ENCODE results near the gene GOLGA6C.
"Not testable (repeated sequence)": the region's sequence is repeated elsewhere in the genome, so short reads cannot be mapped to it uniquely, and the experiment has no call there.

The GOLGA6C gene

DNA sequence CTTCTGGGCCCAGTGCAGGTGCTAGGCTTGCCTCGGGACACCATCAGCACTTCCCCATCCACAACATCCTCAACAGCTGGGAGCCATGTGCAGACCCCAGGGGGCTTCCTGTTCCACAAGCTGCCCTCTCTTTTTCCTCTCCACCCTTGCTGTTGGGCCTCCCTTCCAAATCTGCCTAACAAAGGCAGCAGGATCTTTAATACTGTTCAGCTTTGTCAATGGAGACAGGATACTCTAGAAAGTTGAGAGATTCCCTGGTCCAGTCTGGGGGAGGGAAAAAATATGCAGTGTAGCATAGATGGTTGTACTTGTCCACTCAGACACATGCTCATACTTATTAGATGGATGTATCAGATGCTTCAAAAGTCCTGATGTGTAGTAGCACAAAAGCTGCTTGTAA, 20.4 kb downstream of the GOLGA6C start:
- not testable (repeated sequence) for H3K4me1 ChIP-seq (ENCODE audit: control insufficient read depth, low read depth, low read length); H3K9me3 ChIP-seq (ENCODE audit: control insufficient read depth, low read depth, low read length); H3K4me3 ChIP-seq (ENCODE audit: low read length); H3K27ac ChIP-seq (ENCODE audit: low read length); H3K27me3 ChIP-seq (ENCODE audit: control insufficient read depth, insufficient read depth, low read length); H3K36me3 ChIP-seq (ENCODE audit: control insufficient read depth, low read depth, low read length); H3K9ac ChIP-seq (ENCODE audit: low read length)

DNA sequence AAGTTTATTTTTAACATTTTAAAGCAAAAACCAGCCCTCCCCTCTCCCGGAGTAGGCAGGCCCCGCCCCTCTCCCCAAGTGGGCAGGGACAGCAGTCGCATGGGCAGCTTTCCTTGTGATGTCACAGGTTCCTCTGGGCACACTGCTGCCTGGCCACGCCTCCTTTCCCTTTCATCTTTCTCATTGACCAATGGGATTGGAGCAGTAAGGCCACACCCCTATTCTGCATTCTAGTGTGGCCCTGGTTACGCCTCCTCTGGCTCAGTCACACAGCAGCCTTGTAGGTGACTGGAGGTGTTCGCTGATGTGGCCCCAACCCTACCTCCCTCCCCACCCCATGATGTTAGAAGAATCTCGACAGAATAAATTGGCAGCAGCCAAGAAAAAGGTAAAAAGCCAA, 24.4 kb downstream of the GOLGA6C start, which contains the start of gene GOLGA6D:
TSS of gene GOLGA6D (plus strand) at position 264 of the 400 bp plus-strand sequence. CDS start at position 305, 41 bp downstream.
- H3K27ac ChIP-seq (ENCODE audit: low read length); H3K36me3 ChIP-seq (ENCODE audit: control insufficient read depth, low read depth, low read length); H3K27me3 ChIP-seq (ENCODE audit: control insufficient read depth, insufficient read depth, low read length); H3K9me3 ChIP-seq (ENCODE audit: control insufficient read depth, low read depth, low read length); H3K4me1 ChIP-seq (ENCODE audit: control insufficient read depth, low read depth, low read length); H3K9ac ChIP-seq (ENCODE audit: low read length); H3K4me3 ChIP-seq (ENCODE audit: low read length): not testable (repeated sequence)

DNA sequence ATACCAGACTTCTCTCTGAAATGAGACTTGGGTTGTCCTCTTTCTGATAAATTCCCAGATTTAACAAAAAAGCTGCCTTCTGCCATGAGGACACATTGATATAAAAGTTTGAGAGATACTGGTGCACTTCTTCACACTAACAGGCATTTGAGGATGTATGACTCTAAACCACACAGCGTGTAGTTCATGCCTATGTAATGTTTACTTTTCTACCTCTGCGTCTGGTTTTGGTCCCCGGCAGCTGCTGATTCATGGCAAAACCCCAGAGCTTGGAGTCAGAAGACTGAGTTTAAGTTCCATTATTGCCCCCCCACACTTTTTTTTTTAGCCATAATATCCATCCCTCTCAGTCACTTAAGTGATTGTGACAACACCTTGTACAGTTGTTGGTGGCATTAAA, 26.0 kb downstream of the GOLGA6C start:
- H3K27ac ChIP-seq (ENCODE audit: low read length); H3K9me3 ChIP-seq (ENCODE audit: control insufficient read depth, low read depth, low read length); H3K9ac ChIP-seq (ENCODE audit: low read length); H3K4me3 ChIP-seq (ENCODE audit: low read length); H3K36me3 ChIP-seq (ENCODE audit: control insufficient read depth, low read depth, low read length); H3K27me3 ChIP-seq (ENCODE audit: control insufficient read depth, insufficient read depth, low read length); H3K4me1 ChIP-seq (ENCODE audit: control insufficient read depth, low read depth, low read length): not testable (repeated sequence)

DNA sequence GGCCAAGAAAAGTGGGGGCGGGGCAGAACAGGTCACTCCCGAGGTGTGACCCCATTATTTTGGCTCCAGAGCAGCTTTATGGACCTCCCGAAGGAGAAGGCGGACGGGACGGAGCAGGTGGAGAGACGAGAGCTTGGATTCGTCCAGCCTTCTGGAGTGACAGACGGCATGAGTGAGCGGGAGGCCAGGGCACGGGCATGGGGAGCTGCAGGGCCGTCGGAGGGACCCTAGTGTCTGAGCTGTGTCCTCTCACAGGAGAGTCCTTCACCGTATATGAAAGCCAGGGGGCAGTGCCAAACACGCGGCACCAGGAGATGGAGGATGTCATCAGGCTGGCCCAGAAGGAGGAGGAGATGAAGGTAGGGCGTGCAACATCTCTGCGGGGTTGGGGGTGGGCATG, 35.5 kb downstream of the GOLGA6C start:
- not testable (repeated sequence) for H3K36me3 ChIP-seq (ENCODE audit: control insufficient read depth, low read depth, low read length); H3K4me1 ChIP-seq (ENCODE audit: control insufficient read depth, low read depth, low read length); H3K9me3 ChIP-seq (ENCODE audit: control insufficient read depth, low read depth, low read length); H3K4me3 ChIP-seq (ENCODE audit: low read length); H3K27me3 ChIP-seq (ENCODE audit: control insufficient read depth, insufficient read depth, low read length); H3K27ac ChIP-seq (ENCODE audit: low read length); H3K9ac ChIP-seq (ENCODE audit: low read length)

DNA sequence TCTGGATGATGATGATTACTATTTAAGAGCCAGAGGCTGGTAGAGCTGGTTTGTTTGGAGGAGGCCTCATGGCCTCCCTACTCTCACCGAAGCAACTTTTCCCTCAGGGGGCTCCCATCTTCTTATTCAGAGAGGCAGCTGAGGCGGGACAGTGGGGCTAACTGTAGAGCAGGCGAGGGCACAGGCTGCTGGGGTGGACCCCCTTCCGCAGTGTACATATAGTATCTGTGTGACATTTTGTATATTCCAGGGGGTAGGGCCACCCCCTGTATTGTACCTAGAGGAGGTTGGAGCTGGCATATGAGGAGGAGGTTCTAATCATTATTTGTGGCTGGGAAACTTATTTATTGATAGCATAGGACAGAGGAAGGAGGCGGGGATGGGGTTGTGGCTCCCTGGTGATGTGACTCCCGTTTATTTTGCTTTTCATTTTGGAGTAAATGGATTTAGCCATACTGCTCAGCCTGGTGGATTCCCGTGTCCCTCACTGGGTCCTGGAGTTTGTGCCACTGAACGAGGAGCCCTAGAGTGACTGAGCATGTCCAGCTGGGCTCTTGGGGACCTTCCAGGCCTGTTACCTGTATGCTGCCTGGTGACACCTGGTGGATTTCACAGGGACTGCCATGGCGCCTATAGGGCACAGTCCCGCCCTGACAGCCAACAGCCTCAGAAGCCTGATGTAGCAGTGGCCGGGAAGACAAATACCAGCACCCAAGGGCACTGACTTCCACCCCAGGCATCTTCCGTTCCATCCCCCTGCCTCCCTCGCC, 40.6 kb downstream of the GOLGA6C start:
- not testable (repeated sequence) for H3K9ac ChIP-seq (ENCODE audit: low read length); H3K4me3 ChIP-seq (ENCODE audit: low read length); H3K4me1 ChIP-seq (ENCODE audit: control insufficient read depth, low read depth, low read length); H3K36me3 ChIP-seq (ENCODE audit: control insufficient read depth, low read depth, low read length); H3K27ac ChIP-seq (ENCODE audit: low read length); H3K27me3 ChIP-seq (ENCODE audit: control insufficient read depth, insufficient read depth, low read length); H3K9me3 ChIP-seq (ENCODE audit: control insufficient read depth, low read depth, low read length)

DNA sequence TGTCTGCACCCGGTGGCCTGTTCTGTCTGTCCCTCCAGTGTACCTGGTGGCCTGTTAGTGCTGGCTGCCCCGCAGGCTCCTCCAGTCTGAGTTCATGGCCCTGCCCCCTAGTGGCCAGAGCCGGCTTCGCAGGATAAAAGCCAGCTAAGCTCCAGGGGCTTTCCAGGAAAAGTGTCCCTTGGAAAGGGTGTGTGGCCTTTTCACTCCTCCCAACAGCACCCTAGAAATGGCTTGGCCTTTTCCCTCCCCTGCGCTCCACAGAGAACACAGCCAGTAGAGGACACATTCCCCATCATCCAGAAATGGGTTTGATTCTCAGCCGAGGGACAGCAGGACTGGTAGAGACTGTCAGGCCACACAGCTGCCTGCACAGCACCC, 41.2 kb downstream of the GOLGA6C start:
- H3K9me3 ChIP-seq (ENCODE audit: control insufficient read depth, low read depth, low read length); H3K27ac ChIP-seq (ENCODE audit: low read length): not testable (repeated sequence)

DNA sequence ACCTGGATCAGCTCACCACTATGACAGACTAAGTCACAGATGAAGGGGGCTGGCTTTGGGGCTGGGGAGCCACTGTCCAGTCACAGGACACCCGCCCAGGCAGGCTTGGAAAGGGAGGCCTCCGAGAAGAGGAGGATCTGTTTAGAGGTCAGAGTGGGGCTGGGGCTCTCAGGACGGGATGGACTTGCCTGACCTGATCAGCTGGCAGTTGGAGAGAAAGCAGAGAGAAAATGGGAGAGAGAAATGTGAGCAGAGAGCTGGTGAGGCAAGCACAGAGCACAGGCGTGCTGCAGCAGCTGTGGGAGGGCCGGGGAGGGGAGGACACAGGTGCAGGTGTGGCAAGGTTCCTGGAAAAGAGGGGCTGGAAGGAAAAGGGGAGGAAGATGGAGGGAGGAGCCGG, 41.9 kb downstream of the GOLGA6C start:
- not testable (repeated sequence) for H3K27ac ChIP-seq (ENCODE audit: low read length); H3K36me3 ChIP-seq (ENCODE audit: control insufficient read depth, low read depth, low read length); H3K27me3 ChIP-seq (ENCODE audit: control insufficient read depth, insufficient read depth, low read length); H3K4me3 ChIP-seq (ENCODE audit: low read length); H3K9ac ChIP-seq (ENCODE audit: low read length); H3K9me3 ChIP-seq (ENCODE audit: control insufficient read depth, low read depth, low read length); H3K4me1 ChIP-seq (ENCODE audit: control insufficient read depth, low read depth, low read length)

More for the DNA sequence above, 41.2 kb downstream of the GOLGA6C start:
- not testable (repeated sequence) for H3K4me3 ChIP-seq (ENCODE audit: low read length); H3K4me1 ChIP-seq (ENCODE audit: control insufficient read depth, low read depth, low read length); H3K9ac ChIP-seq (ENCODE audit: low read length); H3K27me3 ChIP-seq (ENCODE audit: control insufficient read depth, insufficient read depth, low read length); H3K36me3 ChIP-seq (ENCODE audit: control insufficient read depth, low read depth, low read length)

DNA sequence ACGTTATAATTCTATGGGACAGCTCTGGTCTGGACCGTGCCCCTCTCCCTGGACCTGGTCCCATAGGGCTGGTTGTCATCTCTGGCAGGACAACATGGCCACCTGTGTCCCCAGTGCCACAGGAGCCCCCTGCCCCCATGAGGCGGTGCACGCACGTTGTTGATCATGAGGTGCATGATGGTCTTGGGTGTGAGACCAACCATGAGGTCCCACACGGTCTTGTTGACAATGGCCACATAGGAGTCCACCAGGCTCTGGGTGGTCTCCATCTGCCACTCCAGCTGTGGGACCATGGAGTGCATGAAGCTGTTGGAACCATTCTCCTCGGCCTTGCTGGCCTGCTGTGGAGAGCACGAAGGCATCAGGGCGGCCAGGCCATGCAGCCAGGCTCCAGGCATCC, 44.2 kb downstream of the GOLGA6C start:
- Histone ChIP-seq H3K4me3 (ENCODE audit: low read length) (no peak overlapping the region), H3K9ac (ENCODE audit: low read length) (no peak overlapping the region), H3K9me3 (ENCODE audit: control insufficient read depth, low read depth, low read length) (no peaks in the 10 kb centered on the region), H3K36me3 (ENCODE audit: control insufficient read depth, low read depth, low read length) (no peaks in the 10 kb centered on the region), H3K27me3 (ENCODE audit: control insufficient read depth, insufficient read depth, low read length) (no peaks in the 10 kb centered on the region), H3K27ac (ENCODE audit: low read length) (no peak overlapping the region), H3K4me1 (ENCODE audit: control insufficient read depth, low read depth, low read length) (no peaks in the 10 kb centered on the region)

DNA sequence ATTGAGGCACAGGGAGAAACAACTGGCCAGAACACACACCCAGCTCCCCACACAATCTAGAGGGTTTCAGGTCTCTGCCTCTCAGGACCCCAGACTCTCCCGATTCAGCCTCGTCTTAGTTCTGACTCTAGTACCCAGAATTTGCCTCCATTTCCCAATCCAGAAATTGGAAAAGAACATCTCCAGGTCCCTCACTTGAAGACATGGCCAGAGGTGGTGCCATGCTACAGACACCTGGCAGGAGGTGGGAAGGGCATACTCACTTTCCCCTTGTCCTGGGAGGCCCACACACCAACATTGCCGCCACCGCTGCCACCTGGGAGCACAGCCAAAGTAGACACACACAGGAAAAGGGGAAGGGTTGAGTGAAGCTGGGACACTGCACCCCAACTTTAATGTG, 44.6 kb downstream of the GOLGA6C start:
- H3K4me3 ChIP-seq (ENCODE audit: low read length); H3K9me3 ChIP-seq (ENCODE audit: control insufficient read depth, low read depth, low read length); H3K4me1 ChIP-seq (ENCODE audit: control insufficient read depth, low read depth, low read length); H3K27me3 ChIP-seq (ENCODE audit: control insufficient read depth, insufficient read depth, low read length); H3K27ac ChIP-seq (ENCODE audit: low read length); H3K36me3 ChIP-seq (ENCODE audit: control insufficient read depth, low read depth, low read length); H3K9ac ChIP-seq (ENCODE audit: low read length): not testable (repeated sequence)

DNA sequence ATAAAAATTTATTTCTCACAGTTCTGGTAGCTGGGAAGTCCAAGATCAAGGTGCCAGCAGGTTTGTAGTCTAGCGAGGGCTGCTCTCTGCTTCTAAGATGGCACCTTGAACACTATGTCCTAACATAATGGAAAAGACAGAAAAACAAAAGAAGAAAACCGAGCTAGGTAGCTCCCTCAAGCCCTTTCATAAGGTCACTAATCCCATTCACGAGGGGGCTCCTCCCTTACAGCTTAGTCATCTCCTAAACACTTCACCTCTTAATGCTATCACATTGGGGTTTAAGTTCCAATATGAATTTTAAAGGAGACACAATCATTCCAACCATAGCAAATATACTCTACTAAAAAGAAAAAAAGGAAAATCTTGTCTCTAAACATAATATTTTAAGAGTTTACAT, 48.1 kb downstream of the GOLGA6C start:
- Histone ChIP-seq H3K36me3 (ENCODE audit: control insufficient read depth, low read depth, low read length) (no peaks in the 10 kb centered on the region), H3K4me3 (ENCODE audit: low read length) (no peak overlapping the region), H3K4me1 (ENCODE audit: control insufficient read depth, low read depth, low read length) (no peaks in the 10 kb centered on the region)

DNA sequence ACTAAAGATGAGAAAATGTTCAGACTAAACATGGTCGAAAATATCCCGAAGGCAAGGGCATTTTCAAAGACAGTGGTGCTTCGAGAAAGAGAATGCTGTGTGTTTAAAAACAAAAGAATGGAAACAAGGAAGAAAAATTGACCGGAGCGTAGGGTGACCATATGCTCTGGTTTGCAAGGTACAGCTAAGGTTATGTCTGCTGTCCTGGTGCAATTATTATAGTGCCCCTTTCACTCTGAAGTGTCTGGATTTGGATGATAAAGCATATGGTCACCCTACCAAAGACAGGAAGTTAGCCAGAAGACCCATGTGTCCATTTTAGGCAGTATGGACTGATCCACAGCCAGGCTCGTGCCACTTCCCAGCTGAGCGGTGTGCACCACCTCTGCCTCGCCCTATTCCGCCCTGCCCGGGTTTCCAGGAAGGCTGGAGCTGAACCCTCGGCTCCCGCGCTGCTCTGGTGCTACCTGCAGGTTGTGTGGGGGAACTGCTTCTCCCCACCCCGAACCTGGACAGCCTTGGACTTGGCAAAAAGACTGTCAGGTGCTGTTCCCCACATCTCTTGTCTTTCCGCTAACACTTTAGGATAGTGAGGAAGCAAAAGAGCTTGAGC, 49.8 kb downstream of the GOLGA6C start:
- no peak overlapping the region for H3K4me3 ChIP-seq (ENCODE audit: low read length)
- no peaks in the 10 kb centered on the region for H3K9me3 ChIP-seq (ENCODE audit: control insufficient read depth, low read depth, low read length)
- H3K4me1 ChIP-seq (ENCODE audit: control insufficient read depth, low read depth, low read length): no peaks in the 10 kb centered on the region
- H3K36me3 ChIP-seq (ENCODE audit: control insufficient read depth, low read depth, low read length): no peaks in the 10 kb centered on the region
- peaks cover 8% of the 10 kb centered on the region for H3K27me3 ChIP-seq (ENCODE audit: control insufficient read depth, insufficient read depth, low read length)
- H3K27ac ChIP-seq (ENCODE audit: low read length): no peak overlapping the region
- no peak overlapping the region for H3K9ac ChIP-seq (ENCODE audit: low read length)

More for the DNA sequence above, 48.1 kb downstream of the GOLGA6C start:
- H3K27me3 ChIP-seq (ENCODE audit: control insufficient read depth, insufficient read depth, low read length): peaks cover 8% of the 10 kb centered on the region
- no peak overlapping the region for H3K27ac ChIP-seq (ENCODE audit: low read length)
- no peak overlapping the region for H3K9ac ChIP-seq (ENCODE audit: low read length)
- H3K9me3 ChIP-seq (ENCODE audit: control insufficient read depth, low read depth, low read length): no peaks in the 10 kb centered on the region

DNA sequence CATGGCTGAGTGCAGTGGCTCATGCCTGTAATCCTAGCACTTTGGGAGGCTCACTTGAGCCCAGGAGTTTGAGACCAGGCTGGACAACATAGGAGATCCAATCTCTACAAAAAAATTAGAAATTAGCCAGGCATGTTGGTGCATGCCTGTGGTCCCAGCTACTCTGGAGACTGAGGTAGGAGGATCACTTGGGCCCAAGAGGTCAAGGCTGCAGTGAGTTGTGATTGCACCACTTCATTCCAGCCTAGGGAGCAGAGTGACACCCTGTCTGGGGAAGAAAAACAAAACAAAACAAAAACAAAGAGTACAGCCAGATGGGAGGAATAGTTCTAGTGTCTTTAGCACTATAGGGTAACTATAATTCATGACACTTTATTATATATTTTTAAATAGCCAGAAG, 51.6 kb downstream of the GOLGA6C start:
- no peak overlapping the region for H3K27ac ChIP-seq (ENCODE audit: low read length)
- H3K27me3 ChIP-seq (ENCODE audit: control insufficient read depth, insufficient read depth, low read length): peaks cover 8% of the 10 kb centered on the region
- H3K4me1 ChIP-seq (ENCODE audit: control insufficient read depth, low read depth, low read length): no peaks in the 10 kb centered on the region
- H3K9me3 ChIP-seq (ENCODE audit: control insufficient read depth, low read depth, low read length): no peaks in the 10 kb centered on the region
- H3K36me3 ChIP-seq (ENCODE audit: control insufficient read depth, low read depth, low read length): no peaks in the 10 kb centered on the region
- no peak overlapping the region for H3K4me3 ChIP-seq (ENCODE audit: low read length)
- no peak overlapping the region for H3K9ac ChIP-seq (ENCODE audit: low read length)

Data from iPS-18a (cell line).